ENCODE measurements around the gene SALL1. TPM values are rescaled to one million over a fixed set of nuclear protein-coding genes. Genes with fewer than 3 reads are reported as not detected.

Gene SALL1
- total RNA-seq, 2 donors from 2014 or later, result not detected

DNA sequence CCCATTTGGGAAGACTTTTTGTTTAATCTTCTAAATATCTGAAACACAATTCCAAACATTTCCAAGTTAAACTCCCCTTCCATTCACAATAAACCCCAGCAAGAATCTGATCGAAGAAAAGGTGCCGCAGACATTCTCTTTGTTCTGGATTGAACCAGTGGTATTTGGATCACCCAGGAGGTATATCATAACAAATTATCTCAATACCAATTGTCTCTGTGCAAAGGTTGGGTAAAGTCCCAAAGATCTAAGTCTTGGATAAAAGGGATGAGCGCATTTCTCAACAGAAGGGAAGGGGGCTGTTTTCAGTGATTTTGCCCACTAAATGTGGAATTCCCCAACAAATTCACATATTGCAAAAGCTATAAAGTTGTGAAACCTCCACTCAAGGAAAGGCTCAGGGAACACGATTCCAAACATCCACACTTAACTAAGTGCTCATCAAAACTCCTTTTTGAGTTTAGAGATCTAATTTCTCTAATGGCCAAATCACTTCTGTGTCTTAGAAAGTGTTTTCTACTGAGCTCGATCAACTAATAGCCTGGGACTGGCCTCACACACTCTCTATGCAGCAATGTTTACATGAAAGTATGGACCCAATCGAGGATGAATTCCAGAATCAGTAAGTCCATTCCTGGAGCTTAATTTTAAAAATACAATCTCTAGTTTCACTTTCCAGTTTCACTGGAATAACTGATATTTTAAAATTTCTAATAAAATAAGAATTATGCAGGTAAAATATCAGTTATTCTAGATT lies 30.9 kb downstream of the SALL1 start:
- no peak for DNase-seq (ENCODE audit: low spot score)
- intact Hi-C loops (cut with DNase I), result no loop called here

DNA sequence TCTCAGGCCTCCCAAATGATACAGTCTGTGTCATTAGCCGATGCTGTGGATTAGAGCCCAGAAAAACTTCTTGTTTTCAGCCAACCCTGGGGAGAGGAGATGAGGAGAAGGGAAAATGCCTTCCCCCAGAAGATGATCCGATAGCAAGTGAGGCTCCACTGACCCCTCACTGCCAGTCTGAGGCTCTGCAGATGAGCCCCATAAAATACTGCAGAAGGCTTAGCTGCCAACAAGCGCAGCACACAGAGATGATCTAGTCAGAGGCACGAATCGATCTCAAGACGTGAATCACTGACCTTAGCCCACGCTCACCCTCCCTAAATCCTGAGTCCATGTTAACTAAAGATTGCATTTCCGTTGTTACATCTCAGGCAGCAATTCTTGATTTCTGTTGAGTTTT lies 31.5 kb downstream of the SALL1 start:
- DNase-seq (ENCODE audit: low spot score), result no peak
- intact Hi-C loops (cut with DNase I), result no loop called here

DNA sequence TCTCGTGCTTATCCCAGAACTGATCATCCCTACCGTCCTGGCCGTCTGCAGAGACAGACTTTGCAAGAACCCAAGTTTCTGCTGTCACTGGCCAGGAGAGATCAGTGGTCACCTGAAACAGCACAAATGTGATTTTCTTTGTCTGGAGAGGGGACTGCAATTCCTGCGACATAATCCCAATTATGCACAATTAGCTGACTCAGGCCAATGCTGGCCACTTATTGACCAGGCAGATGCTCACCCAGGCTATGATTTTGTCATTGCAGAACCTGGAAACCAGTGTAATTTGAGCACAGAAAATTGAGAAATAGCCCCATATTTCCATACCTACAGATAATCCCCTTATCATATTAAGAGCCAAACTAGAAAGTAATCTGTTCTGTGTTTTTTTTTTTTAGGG lies 34.7 kb downstream of the SALL1 start:
- DNase-seq (ENCODE audit: low spot score), result no peak
- intact Hi-C loops (cut with DNase I), result no loop called here

DNA sequence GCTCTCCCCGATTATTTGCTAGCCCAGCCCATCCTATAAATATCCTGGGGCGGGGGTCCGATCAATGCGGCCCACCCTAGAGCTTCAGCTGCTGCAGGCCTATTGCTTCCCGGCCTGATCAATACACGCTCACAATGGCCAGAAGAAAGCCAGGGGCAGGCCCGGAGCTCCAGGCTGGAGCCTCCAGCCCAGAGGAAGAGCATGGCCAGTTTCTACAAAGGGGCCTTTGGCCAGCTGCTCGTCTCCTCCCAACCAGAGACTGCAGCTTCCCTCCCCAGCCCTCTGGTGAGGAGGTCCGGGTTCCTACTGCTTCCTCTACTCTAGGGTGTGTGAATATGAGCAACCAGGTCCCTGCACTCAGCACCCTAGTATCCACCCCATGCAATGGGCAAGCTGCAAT lies 36.7 kb downstream of the SALL1 start:
- no peak for DNase-seq (ENCODE audit: low spot score)
- intact Hi-C loops (cut with DNase I), result no loop called here

DNA sequence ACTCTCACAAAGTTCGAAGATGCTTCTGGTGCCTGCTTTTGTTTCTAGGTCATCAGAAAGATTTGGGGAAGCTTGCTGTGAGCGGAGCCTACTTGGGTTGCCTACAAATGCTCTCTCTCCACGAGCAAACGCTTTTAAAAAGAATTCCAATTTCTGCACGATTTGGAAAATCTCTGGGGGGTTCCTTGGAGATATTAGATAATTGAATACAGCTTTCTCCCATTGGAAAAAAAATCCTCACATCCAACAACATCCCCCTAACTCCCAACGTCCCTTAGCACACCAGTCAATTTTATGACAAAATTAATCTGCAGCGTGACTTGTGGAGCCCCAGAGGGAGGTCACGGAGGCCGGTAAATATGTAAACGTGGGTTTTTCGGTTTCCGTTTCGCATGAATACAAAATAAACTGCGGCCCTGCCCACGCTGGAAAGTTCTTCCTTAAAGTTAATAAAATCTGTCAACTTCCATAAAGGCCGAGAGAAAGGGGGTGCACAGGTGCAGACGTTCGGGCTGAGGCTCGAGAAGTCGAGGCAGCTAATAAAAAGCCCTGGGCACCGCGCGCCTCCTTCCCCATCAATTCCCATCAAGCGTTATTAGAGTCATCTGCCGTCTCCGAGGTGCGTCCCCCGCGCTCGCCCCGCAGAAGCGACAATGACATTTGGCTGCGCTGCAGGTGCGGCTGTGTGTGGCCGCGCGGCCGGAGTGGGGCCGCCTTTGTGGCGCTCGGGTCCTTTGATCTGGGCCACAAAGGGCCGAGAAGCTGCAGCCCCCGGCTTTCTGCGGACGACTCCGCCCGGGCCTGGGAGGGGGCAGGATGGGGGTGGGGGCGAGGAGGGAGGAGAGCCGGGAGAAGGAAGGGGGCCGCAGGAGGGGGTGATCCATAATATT lies 37.6 kb downstream of the SALL1 start:
- intact Hi-C loops (cut with DNase I), result no loop called here
- no peak for DNase-seq (ENCODE audit: low spot score)

DNA sequence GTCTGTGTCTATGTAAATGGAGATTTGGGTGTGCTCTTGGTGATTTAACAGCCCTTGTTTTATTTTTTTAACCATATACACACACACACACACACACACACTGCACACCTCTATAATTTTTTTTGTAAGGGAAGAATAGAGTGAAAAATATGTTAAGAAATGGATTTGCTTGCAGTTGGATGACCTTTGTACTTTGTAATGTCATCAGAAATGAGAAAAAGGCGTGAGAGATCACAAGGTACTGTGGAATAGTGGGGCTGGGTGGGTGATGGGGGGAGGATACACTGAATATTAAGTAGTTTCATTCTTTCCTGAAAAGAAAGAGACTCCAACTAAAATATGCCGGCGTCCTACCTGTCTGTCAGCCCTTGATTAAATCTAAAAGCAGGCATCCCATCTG lies 38.7 kb downstream of the SALL1 start:
- DNase-seq (ENCODE audit: low spot score), result no peak
- intact Hi-C loops (cut with DNase I), result no loop called here

DNA sequence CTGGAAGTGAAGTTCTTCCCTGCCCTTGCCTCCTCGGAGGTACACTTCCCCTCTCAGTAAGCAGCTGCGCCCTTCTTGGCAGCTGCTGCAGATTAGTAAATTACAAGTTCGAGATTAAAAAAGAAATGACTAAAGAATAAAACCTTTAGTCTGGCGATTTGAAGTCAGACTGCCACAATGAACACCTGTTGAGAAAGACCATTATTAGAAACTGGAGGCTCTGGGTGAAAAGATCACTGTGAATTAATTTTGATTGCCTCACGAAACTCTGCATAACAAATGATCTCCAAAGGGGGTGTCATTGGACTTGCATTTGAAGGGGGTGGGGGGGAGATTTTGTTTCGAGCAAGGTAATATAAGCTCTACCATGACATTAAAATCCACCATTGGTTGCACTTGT lies 39.3 kb downstream of the SALL1 start:
- intact Hi-C loops (cut with DNase I), result no loop called here
- DNase-seq (ENCODE audit: low spot score), result no peak

DNA sequence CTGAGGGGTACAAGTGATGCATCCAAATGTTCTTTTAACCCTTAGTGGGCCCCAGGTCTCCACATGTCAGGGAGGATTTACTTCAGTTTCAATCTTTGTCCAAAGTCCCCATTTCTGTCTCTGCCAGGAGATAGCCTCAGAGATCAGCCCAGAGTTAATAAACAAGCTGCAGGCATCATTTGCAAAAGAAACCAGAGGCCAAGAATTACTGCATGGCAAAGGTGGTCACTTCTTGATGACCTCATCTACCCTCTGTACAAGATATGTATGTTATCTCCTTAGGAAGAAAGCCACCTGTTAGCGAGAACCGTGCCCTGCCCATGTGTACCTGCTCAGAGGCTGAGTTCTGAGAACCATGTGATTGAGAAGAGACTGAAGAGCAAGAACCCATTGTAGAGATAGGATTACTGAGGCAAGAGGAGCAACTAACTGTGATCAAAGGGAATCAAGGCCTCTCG lies 40.3 kb downstream of the SALL1 start:
- DNase-seq (ENCODE audit: low spot score), result no peak
- intact Hi-C loops (cut with DNase I), result no loop called here

DNA sequence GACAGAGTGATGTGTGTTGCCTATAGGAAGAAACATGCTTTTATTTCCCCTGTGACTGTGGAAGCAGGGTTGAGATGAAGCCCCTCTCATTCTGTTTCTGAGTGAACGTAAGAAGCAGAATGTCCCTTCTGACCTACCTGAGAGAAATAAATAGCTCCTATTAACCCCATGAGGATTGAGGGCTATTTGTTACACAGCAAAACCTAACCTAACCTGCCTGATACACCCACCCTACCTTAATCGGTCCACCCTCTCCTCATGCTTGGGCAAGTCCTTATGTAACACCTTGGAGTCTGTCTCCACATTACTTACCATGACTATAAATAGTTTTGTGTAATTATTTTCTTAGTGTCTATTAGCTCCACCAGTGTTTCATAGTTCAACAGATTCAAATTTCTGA lies 41.9 kb downstream of the SALL1 start:
- no peak for DNase-seq (ENCODE audit: low spot score)
- intact Hi-C loops (cut with DNase I), result no loop called here

DNA sequence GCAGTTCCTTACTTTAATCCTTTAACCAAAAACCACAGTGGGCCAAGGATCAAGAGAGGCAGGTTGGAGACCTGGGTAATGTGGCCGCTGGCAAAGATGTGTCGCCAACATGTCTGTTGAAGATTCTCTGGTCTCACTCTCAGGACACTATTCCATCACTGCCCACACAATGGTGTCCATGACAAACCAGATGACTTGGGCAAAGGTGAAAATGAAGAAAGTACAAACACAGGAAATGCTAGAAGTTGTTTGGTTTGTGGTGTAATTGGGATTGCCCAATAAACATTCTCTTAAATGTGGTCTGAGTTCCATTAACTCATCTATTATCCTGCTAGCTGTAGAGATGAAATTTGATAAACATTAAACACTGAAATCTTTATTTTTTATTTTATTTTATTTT lies 43.3 kb downstream of the SALL1 start:
- no peak for DNase-seq (ENCODE audit: low spot score)
- intact Hi-C loops (cut with DNase I), result no loop called here

DNA sequence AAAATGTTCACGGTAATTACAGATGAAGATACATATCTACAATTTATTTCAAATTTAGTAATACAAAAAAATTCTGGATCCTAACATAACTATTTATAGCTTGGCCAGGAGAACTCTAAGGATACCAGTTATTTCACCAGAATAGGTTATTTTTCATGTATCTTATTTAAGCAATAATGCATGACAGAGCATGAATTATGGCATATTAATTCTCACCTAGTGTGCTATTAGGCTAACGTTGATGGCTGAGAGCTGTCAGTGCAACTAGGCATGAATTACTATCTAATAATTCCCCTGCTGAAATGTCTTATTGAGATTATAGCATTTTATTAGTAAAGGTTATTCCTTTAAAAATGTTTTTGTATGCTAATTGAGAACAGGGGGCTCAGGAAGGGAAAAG lies 44.5 kb downstream of the SALL1 start:
- no peak for DNase-seq (ENCODE audit: low spot score)
- intact Hi-C loops (cut with DNase I), result no loop called here

DNA sequence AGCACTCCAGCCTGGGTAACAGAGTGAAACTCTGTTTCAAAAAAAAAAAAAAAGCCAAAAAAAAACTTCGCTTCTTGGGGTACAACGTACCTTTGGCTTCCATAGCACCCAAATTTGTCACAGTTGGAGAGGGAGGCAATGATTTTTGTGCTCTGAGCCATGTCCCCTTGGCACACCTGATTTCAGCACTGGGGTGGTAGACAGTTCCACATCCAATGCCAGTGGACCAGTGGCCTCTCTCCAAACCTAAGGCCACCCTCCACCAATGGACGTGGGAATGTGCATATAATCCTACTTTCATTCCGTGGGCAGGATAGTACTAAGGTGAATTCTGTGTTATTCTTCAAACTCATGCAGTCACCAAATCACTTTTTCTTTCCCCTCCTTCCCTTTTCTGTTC lies 47.5 kb downstream of the SALL1 start:
- intact Hi-C loops (cut with DNase I), result no loop called here
- no peak for DNase-seq (ENCODE audit: low spot score)

DNA sequence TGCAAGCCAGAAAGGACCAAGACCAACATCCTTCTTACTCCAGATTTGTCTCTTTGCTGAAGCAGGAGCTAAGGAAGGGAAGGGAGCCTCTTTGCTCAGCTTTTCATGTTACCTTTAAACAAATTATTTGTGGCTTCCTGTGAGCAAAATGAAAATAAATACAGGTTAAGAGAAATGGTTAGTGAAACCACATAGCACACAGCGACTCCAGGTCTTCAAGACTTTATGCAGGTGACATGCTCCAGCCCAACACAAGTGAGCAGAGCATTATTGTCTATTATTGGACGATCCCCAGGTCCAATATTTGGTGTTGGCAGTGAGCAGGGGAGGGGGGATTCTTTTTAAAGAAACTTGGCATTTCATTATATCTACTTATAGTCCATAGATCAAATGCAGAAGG lies 53.3 kb downstream of the SALL1 start:
- intact Hi-C loops (cut with DNase I), result no loop called here
- DNase-seq (ENCODE audit: low spot score), result no peak

DNA sequence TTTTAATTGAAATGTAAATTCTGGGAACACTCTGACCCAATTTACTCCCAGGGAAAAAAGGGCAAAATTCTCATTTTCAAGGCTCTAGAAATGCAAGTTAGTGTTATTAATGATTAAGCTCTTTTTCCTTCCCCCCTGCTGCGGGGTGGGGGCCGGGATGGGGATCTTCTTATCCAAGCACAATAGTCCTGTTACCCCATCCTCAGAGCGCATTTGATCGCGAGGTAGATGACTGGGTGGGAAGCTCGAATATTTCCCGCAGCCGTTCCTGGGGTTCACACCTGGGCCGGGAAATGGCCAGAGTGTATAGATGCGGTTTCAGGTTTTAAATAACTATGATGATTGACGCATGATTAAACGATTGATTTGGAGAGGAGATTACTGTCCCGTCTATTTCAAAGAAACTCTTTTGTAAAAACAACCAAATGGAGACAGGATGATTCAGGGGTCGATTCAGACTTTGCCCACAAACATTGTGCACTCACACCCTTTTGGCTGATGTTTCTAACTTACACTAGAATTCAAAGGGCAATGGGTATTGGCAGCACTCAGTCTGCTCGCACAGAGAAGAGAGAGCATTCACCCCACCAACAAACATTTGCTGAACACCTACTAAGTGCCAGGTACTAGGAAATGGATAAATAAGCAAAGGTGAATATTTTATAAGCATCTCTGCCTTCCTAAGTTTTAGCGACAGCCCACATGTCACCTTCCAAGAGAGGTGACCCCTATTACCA lies 55.0 kb downstream of the SALL1 start:
- DNase-seq (ENCODE audit: low spot score), result no peak
- intact Hi-C loops (cut with DNase I), result no loop called here

DNA sequence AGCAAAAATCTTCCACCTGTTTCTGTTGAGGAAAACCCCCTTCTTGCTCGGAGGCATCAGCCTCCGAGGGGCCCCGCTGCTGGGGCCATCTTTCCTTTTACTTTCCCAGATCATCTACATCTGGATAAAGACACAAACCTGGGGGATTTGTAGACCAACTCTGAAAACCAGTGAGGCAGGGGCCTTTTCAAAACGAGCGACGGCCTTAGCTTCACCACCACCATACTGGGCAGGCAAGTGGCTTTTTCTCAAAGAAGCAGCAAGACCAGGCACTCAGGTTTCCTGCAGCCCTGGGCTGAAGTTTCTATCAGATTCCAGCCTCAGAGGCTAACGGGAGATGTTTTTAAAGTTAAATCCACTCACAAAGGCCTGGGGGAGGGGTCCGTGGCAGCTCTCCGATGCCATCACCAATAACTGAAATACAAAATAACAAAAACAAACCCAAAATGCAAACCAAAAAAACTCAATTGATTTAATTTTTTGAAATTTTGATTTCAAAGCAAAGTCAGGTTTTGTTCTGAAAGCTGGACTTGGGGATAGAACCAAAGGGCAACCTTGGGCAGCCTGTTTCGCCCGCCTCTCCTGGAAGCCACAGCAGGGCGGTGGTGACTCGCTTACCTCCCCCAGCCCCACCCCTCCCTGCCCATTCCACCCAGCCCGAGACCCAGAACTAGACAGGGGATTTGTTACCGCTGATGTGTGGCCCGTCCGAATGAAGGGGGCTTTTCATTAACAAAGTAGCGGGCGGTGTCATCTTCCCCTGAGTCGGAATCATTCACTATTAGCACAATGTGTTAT lies 55.8 kb downstream of the SALL1 start:
- intact Hi-C loops (cut with DNase I), result no loop called here
- DNase-seq (ENCODE audit: low spot score), result no peak

DNA sequence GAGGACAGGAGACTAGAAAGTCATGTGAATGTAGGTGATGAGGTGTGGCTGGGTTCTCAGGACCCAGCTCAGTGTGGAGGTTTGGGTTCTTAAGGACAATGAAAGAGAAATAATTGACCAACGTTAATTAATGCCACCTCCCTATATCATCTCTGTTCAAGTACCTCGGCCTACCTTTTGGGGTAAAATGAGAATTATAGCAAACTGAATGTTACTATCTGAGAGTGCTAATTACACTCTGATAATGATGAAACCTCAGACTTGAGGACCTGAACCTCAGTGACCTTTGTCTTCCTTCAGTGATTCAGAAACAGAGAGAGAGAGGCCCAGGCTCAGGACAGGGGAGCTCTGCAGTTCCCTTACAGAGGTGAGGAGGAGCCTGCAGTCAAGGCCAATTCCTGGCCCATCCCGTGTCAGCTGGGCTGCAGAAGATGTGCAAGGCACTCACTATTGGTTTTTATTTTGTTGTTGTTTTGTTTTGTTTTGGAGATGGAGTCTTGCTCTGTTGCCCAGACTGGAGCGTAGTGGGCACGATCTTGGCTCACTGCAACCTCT lies 57.3 kb downstream of the SALL1 start:
- no peak for DNase-seq (ENCODE audit: low spot score)
- intact Hi-C loops (cut with DNase I), result no loop called here
